GM19455 (cell line): Measurements from ENCODE around the gene TRAPPC10.

Source experiments
- ATAC-seq: cut with Tn5 transposase; IDR thresholded peaks from one replicate; pipeline ENCODE4 v1.9.1; 2021; ENCODE audit not compliant: unreplicated experiment

Gene TRAPPC10

DNA sequence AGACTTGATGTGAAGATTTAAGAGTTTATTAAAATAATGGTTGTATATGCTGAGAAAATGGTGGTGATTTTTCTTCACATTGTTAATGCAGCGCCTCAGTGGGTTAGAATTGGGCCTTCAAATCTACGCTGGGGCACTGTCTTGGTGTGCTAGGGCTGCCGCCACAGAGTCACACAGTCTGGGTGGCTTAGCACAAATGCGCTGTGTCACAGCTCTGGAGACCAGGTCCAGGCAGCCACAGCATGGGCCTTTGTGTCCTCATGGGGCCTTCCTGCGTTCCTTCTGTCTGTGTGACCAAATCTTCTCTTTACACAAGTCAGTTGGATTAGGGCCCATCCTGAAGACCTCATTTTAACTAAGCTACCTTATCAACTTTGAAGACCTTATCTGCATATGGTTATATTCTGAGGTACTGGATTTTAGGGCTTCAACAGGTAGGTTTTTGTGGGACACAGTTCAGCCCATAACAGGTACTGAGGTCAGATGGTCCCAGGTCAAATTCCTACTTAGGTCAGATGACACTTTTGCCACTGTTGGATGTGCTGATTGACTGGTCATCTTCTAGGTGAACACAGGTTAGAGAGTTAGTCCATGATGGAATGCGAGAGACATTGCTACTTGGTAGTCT, 17.5 kb downstream of the TRAPPC10 start:
- no peak for ATAC-seq

GRCh38 chr21:44035244-44035643, 23.1 kb downstream of the TRAPPC10 start:
- no peak for ATAC-seq

- no peak for ATAC-seq
Observed at GRCh38 chr21:44038063-44038462, 26.0 kb downstream of the TRAPPC10 start.

- no peak for ATAC-seq
Observed at GRCh38 chr21:44039828-44040227, 27.7 kb downstream of the TRAPPC10 start.

DNA sequence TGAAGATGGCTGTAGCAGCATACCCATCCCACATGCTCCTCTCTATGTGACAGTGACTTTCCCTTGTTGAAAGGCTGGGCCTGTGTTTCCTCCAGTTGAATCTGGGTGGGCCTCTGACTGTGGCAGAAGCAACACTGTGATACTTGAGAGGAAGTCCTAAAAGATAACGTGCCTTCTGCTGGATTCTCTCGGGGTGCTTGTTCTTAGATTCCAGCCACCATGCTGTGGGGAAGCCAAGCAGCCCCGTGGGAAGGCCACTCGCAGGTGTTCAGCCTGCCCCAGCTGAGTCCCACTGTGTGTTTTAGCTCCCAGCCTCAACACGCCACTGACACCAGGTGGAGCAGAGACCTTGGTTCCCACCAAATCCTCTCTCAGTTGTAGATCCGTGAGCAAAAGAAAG, 31.5 kb downstream of the TRAPPC10 start:
- no peak for ATAC-seq

DNA sequence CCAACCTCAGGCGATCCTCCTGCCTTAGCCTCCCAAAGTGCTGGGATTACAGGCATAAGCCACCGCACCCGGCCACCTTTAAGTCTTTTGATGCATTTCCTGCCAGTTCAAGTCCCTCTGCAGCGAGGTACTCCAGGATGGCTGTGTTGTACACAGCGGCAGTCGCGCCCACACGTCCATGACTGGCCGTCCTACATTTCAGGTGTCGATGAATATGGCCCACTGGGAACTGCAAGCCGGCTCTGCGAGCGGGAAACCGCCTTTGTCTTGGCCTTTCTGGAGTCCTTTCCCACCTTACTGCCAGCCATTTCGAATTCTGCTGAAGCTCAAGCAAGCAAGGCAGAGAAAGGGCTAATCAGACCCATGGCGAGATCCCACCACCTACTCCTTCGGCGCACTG, 34.6 kb downstream of the TRAPPC10 start:
- no peak for ATAC-seq

- ATAC-seq: no peak
Observed at GRCh38 chr21:44047996-44048560, 36.0 kb downstream of the TRAPPC10 start.

DNA sequence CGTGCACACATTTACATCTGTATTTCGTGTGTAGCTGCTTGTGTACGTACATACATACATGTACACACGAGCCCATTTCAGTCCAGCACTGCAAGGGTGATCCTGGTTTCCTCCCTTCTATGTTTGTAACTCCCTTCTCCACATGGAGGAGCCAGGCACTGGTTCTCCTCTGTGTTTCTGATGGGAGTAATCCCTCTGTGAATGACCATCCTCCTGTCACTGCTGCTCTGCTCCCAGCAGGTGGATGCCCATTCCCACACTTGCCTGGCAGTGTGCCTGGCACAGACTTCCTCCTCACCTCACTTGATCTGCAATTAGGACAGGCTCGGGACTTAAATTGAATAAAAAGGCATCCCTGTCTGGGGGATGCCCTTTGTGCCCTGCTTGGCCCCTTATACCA, 37.1 kb downstream of the TRAPPC10 start:
- ATAC-seq: no peak

DNA sequence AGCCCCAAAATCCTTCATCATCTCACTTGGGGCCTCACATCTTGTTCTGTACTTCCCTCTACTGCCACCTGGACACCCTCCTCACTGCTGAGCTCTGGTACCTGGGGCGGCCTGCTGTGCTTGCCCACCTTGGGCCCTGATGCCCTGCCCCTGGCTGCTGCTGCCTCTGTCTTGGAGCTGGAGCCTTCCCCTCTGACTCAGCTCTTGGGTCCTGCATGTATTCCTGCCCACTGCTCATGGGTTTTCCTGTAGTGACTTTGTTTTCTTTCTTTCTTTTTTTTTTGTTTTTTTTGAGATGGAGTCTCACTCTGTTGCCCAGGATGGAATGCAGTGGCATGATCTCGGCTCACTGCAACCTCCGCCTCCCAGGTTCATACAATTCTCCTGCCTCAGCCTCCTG, 37.5 kb downstream of the TRAPPC10 start:
- no peak for ATAC-seq

DNA sequence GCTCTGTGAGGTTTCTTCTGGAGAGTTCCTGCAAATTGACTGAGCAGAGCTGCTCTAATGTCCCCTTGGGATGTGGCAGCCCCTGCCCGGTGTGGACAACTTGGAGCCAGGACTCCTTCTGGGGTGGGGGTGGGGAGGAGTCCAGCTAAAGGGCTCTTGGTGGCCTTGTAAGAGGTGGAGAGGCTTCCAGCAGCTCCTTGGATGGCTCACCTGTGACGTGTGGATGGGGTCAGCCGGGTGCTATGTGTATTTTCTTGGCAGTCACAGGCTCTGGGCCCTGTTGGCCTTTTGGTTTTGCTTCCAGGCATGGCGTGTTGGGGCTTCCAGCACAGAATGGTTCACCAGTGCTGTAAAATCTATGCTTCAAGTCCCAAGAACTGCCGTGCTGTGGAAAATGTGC, 38.2 kb downstream of the TRAPPC10 start:
- no peak for ATAC-seq

- ATAC-seq: no peak
Observed at GRCh38 chr21:44051462-44051941, 39.4 kb downstream of the TRAPPC10 start.

- ATAC-seq: no peak
Observed at GRCh38 chr21:44052071-44052829, 40.1 kb downstream of the TRAPPC10 start.

DNA sequence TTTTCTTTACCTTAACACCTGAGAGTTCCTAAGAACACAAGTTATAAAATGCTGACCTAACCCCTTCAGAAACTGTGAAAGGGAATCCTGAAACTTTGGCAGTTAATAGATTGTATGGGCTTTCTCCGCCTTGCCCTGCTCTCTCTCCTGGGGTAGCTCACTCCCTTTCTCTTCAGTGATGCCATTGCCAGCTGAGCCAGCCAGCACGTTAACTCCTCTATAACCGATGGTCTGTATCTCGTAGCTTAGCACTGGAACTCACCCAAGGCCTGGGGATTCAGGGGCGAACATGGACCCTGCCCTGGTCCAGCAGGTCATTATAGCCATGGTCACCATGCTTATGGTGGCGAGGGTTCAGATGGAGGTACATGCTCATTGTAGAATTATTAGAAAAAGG, 40.7 kb downstream of the TRAPPC10 start:
- ATAC-seq: no peak

DNA sequence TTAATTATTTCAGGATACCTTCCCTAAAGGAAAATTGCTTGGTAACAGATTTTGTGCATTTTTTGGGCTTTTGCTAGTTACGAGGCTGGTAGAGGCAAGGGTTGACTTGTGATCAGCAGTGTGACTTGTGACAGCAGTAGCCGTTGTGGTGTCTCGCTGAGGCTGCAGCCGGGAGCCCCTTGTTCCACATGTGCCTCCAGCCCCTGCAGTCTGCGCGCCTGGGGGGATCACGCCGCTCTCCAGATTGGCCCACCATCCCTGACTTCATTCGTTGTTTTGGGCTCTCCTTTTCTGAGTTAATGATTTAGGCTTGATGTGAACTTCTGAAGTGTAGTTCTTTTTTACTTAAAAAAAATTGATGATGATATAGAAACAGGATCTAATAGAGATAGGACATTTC, 41.5 kb downstream of the TRAPPC10 start:
- ATAC-seq: no peak

DNA sequence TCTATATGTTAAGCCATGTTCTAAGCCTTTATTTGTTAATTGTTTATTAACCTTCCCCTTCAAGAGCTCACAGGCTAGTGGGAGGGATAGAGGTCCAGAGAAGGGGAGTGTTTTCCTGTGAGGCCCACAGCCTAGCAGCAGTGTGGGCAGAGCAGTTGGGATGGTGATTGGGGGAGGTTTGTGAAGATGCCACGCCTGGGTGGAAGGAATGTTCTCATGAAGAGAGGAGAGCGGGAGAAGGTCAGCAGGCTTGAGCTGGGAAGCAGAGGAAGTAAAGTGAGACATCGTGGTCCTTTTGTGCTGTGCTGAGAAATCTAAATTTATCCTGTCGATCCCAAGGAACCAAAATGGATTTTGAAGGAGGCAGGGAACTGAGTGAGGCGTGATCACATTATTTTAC, 42.6 kb downstream of the TRAPPC10 start:
- ATAC-seq: no peak

GRCh38 chr21:44057055-44057454, 44.9 kb downstream of the TRAPPC10 start:
- no peak for ATAC-seq

DNA sequence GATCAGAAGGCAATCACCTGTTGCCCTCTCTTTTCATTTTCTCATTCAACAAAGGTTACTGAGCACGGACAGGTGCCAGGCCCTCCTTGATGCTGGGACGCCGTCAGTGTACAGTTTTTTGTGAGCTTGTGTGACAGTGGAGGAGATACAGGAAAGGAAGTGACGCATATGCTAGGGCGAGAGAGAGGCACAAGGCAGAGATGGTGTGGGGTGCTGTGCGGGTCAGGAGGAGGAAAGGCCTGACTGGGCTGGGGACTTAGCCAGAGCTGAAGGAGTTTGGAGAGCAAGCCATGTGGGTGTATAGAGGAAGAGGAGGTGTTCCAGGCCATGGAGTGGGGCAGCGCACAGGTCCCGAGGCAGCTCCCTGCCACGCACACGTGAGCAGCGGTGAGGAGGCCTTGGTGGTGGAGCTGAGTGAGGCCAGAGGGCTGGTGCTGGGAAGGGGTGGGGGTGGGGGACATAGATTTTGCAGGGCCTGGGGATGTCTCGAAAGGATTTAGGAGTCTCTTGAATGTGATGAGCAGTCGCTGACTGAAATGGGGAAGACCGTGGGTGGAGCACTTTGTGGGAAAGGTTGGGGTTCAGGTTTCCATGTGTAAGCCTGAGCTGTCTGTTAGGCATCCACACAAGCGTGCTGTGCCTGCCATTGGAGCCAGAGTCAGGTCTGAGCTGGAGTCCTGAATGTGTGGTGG, 46.0 kb downstream of the TRAPPC10 start:
- ATAC-seq: no peak

- ATAC-seq: no peak
Observed at GRCh38 chr21:44058652-44058964, 46.5 kb downstream of the TRAPPC10 start.

- no peak for ATAC-seq
Observed at GRCh38 chr21:44058981-44059380, 46.9 kb downstream of the TRAPPC10 start.

GRCh38 chr21:44059710-44060109, 47.6 kb downstream of the TRAPPC10 start:
- no peak for ATAC-seq

DNA sequence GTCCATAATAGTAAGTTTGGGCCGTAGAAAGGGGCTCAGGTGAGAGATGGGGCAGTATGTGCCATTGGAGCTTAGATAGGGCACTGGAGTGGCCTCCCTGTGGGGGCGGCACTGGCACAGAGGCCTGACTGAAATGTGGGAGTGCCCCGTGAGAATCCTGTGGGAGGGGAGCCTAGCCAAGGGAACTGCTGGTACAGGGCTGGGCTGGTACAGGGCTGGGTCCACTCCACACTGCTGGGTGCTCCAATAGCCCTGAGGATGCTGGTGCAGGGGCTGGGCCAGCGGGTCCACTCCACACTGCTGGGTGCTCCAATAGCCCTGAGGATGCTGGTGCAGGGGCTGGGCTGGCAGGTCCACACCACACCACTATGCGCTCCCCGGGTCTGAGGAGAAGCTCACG, 50.3 kb downstream of the TRAPPC10 start:
- ATAC-seq: no peak
